Posterior vena cava (tissue), 2 donors: ENCODE data around the gene EXTL2. TPM values are rescaled to one million over a fixed set of nuclear protein-coding genes. Genes with fewer than 3 reads are reported as not detected.
"Not testable (repeated sequence)": the region's sequence is repeated elsewhere in the genome, so short reads cannot be mapped to it uniquely, and the experiment has no call there.

Experiments
- DNase-seq: peaks from one replicate; pipeline ENCODE4 v3.0.0-alpha.2; 2020; ENCODE audit warnings: low spot score
- intact Hi-C, 2 donors: fragments of 100-400 bp; cut with DNase I; formaldehyde crosslinking; loops; one replicate each; pipeline versions ENCODE4 v1.14.1 to v1.14.2; 2022 to 2023
- long read RNA-seq, 2 donors: library from polyadenylated mRNA; unstranded; transcript quantifications; one replicate each; pipeline ENCODE4 v2.0.0, GENCODE V29; 2020 to 2021
- total RNA-seq, 2 donors: library from RNA; stranded (reverse); fragmentation: NEBNext Ultra II Directional; extraction: Animal tissue kit (Norgen Biotek cat#: 25700); gene quantifications; one replicate each; pipeline ENCODE4 v1.2.1, GENCODE V29; 2021
- donor health status: DM: yes; HTN: yes; CAD: no.
- donor health status: DM: yes; HTN: yes; CAD: no.

EXTL2 gene, protein sequence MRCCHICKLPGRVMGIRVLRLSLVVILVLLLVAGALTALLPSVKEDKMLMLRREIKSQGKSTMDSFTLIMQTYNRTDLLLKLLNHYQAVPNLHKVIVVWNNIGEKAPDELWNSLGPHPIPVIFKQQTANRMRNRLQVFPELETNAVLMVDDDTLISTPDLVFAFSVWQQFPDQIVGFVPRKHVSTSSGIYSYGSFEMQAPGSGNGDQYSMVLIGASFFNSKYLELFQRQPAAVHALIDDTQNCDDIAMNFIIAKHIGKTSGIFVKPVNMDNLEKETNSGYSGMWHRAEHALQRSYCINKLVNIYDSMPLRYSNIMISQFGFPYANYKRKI
- total RNA-seq: 10 to 100 TPM; 14.5 to 16.0 TPM
- long read RNA-seq, donor 1, transcript EXTL2-202 (5 exons, 3,985 nt): major isoform, 5 of 8 reads
- long read RNA-seq, donor 1, partial matches to known transcripts: 0 of 8 reads
- long read RNA-seq, donor 1, other reads (novel, unspliced or antisense): 2 of 8 reads
- long read RNA-seq, donor 2, transcript EXTL2-202 (5 exons, 3,985 nt): major isoform, 26 of 37 reads
- long read RNA-seq, donor 2, partial matches to known transcripts: 2 of 37 reads
- long read RNA-seq, donor 2, other reads (novel, unspliced or antisense): 7 of 37 reads

DNA sequence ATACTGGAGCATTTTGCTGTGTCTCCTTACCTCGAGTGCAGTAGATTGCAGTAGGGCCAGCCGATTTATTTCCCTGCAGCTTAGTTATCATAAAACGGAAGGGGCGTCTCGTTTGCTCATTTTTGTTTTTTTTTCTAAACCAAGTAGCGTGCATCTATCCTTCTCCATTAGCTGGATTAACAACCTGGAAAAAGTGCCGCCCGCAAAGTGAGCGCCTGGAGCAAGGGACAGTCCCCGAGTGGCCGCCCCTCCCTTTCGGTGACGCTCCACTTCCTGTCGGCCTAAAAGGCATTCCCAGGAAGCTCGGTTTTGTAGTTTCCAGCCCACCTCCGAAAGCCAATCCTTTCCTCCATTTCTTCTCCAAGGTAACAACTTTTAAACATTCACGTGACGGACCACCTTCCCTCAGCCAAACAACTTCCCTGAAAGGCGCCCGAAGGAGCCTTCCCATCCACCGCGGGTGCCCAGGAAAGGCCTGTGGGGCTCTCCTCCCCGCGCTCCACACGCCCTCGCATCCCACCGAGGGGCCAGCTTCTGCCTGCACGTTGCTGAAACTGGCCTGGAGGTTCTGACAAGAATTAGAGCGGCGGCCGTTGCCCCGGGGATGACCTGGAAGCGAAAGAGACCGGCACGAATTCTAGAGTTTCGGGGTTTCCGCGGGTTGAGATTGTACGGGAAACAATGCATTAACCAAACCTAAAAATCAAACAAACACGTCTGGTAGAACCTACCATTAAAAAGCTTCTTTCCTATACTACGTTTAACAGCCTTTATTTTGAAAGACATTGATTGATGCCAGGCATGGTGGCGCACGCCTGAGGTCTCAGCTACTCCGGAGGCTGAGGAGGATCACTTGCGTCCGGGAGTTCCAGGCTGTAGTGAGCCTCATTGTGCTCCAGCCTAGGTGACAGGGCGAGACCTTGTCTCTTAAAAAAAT lies at the start of gene EXTL2:
EXTL2 (minus strand) TSS at position 240 of the 937 bp plus-strand sequence. CDS start 6,085 bp downstream, outside the sequence.
- peak; percentile 92 for DNase-seq
- intact Hi-C loops: loop anchor here in 1 of 2 donors (10.0 kb wide), 1 partner anchor 760 kb away; the partner anchor contains the start of genes SASS6 and TRMT13

DNA sequence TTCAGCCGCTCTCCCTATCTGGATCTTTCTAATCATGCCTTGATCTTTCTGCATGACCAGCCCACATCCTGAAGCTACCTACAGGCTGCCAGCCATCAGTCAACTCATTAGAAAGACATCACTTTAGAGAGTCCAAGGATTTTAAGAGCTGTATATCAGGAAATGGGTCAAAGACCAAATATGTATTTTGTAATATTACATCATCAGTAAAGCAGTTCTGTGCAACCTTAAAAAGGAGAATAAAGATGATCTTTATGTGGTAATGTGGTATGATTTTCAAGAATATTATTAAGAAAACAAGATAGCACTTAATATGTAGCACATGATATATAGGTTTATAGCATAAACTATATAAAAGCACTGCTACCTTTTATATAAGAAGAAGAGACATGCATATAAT lies 48.9 kb upstream of the EXTL2 start:
- no peak for DNase-seq
- intact Hi-C loops: no loop called here

DNA sequence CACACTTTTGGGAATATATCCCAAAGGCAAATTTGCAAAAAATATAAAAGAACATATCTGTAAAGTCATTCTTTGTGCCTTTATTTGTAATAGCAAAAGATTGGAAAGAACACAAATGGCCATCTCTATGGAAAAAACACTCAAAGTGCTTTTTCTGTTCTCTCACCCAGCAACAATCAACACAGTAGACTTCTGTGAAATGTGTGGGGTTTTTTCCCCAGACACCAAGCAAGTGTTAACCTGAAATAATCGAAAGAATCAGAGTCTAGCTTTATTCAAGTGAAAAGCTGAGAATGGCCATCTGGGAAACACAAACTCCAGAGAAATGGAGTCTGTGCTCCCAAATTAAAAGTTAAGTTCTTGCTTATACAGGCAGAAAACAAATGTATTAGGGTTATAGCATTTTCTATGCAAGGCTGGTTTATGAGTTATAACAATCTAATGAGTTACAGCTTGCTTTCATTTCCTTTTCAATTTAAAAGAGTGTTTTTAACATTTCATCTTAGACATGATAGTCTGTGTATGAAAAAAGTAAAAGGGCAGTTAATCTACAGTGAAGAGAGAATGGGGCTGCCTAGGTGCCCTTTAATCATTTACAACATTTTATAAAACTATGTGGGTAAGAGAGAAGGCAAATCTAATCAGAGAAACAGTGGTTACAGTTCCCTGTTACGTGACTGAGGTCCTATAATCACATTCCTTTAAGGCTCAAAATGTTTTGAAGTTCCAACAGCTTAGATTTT lies 47.8 kb upstream of the EXTL2 start:
- intact Hi-C loops: no loop called here
- no peak for DNase-seq

DNA sequence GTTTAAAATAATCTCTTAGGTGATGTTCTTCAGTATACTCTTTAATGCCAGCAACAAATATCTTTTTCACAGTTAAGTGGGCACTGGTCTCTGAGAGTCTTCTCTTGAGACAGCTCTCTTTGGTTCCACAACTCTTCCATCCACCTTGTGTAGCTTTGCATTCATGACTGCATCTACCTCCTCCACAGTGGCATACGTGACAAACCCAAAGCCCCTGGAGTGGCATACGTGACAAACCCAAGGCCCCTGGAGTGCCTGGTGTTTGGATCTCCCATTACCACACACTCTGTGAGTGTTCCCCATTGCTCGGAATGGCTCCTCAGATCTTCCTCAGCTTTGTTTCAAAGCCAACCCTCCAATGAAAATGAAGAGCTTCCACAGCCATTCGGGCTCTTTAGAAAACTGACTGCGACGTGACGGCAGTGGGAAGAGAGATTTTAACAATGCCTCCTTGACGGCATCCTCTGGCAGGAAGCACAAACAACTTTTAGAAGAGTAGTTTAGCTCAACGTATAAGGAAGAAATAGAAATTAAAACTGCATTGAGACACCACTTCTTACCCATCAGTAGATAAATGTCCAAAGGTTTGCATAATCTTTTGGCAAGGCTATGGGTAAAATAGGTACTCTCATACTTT lies 47.1 kb upstream of the EXTL2 start:
- no peak for DNase-seq
- intact Hi-C loops: no loop called here

DNA sequence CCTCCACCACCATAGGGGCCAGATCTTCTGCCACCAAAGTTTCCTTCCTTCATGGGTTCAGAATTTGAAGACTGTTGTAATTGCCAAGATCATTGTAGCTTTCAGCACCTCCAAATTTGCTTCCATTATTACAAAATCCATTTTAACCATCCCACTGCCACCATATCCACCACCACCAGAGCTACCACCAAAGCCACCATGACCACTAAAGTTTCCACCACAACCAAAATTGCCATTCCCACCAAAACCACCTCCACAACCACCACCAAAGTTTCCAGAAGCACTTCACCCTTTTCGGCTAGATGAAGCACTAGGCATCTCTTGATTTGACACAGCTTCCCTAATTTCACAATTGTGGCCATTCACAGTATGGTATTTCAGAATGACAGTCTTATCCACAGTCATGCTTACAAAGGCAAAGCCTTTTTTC lies 46.5 kb upstream of the EXTL2 start:
- intact Hi-C loops: no loop called here
- DNase-seq: no peak

DNA sequence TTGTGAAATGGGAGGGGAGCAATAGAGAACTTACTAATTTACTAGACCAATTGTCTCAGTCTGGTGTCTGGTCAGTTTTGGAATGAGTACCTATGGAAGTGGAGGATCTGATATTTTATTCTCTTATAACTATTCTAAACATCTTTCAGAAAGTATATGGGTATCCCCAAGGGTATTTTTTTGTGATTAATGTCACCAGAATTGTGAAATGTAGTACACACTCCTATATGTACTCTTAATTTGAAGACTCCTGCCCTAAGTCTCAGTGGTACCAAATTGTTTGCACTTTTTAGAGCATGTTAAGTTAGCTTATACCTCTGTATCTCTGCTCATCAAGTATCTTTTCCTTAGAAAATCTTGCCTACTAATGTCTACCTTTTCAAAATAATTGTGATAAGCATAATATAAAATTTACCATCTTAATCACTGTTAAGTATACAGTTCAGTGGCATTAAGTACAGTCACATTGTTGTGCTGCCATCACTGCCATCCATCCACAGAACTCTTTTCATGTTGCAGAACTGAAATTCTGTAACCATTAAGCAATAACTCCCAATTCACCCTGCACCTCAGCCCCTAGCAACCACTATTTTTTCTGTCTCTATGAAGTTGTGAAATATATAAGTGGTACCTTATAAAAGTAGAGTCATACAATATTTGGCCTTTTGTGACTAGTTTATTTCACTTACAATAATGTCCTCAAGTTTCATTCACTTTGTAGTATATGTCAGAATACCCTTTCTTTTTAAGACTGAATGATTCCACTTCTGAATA lies 41.7 kb upstream of the EXTL2 start:
- no peak for DNase-seq
- intact Hi-C loops: no loop called here

DNA sequence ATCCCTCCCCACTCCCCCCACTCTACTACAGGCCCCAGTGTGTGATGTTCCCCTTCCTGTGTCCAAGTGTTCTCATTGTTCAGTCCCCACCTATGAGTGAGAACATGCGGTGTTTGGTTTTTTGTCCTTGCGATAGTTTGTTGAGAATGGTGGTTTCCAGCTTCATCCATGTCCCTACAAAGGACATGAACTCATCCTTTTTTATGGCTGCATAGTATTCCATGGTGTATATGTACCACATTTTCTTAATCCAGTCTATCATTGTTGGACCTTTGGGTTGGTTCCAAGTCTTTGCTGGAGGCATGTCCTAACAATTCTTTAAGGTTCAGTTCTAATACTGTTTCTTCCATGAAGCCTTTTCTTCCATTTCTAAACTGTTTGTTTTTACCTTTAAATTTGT lies 38.9 kb upstream of the EXTL2 start:
- DNase-seq, intact Hi-C loops: not testable (repeated sequence)

DNA sequence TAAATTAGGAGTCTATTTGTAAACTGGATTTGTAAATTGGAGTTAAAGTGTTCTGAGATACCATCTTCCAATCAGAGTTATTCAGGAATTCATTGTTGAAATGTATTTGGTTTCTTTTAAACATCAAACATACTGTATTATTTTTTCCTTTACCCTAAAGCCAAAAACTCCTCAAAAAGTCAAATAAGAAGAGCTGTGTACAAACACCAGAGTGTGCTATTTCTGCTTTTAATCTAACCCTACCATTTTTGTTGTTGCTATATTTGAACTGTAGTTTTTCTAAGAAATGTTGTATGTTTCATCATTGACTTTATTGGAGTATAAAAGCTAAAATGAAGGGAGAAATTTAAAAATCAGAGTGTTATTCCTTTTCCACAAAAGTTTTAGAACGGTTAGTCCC lies 37.1 kb upstream of the EXTL2 start:
- intact Hi-C loops: no loop called here
- DNase-seq: no peak

DNA sequence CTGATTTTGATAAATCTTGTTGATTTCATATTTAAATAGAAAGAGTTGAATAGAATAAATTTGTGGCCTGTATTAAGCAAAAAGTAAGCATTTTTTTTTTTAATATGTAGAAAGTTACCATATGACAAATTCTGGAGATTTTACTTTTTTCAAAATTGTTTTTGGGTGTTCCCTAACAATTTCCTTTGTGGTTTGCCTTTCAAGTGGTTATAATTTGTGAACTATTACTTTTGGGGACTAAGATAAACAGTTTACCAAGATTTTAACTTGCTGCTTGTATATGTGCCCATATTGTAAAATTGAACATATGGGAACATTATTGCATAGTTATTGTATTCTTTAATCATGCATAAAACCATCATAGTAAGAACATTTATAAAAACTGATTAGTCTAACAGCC lies 35.9 kb upstream of the EXTL2 start:
- intact Hi-C loops: no loop called here
- no peak for DNase-seq

DNA sequence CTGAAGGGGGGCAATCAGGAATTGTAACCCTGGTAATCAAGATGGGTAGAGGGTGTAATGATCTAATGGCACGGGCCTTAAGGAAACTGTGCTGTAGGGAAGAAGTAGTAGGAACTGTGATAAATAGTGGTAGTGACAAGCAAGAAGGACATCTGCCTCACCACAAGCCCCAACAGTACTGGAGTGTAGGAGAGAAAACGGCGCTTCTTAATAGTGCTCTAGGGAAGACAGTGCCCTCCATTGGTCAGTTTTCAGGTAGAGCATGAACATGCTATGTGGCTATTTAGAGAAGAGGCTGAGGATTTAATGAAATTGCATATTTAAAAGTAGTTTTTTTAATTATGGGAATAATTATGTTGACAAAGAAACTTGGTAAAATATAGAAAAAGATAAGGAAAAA lies 33.5 kb upstream of the EXTL2 start:
- intact Hi-C loops: loop anchor here in 1 of 2 donors (5.0 kb wide), 1 partner anchor 359 kb away; no protein-coding TSS in a partner anchor
- DNase-seq: no peak

DNA sequence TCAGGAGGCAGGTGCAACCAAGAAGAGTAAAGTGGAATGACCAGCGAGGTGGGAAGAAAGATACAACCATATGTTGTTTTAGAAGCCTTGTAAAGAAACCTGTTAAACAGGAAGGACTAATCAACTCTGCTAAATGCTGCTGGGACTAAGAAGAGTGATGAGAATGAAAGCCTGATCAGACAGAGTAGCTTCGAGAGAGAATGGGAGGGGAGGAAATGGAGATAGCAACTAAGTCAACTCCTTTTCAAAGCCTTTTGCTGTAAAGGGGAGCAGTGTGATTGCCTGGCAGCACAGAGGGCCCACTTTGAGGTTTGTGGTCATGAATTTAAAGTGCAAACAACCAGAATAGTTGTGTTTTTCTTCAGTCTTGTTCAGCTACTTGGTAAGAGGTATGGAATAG lies 32.6 kb upstream of the EXTL2 start:
- no peak for DNase-seq
- intact Hi-C loops: loop anchor here in 1 of 2 donors (5.0 kb wide), 1 partner anchor 360 kb away; no protein-coding TSS in a partner anchor

DNA sequence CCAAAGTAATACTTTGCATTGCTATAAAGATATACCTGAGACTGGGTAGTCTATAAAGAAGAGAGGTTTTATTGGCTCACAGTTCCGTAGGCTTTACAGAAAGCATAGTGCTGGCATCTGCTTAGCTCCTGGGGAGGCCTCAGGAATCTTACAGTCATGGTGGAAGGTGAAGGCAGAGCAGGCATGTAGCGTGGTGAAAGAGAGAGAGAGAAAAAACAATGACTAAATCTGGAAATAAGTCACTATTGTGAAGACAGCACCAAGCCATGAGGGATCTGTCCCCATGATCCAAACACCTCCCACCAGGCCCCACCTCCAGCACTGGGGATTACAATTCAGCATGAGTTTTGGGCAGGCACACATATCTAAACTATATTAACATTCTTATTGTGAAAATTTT lies 31.6 kb upstream of the EXTL2 start:
- intact Hi-C loops: loop anchor here in 1 of 2 donors (5.0 kb wide), 1 partner anchor 361 kb away; no protein-coding TSS in a partner anchor

DNA sequence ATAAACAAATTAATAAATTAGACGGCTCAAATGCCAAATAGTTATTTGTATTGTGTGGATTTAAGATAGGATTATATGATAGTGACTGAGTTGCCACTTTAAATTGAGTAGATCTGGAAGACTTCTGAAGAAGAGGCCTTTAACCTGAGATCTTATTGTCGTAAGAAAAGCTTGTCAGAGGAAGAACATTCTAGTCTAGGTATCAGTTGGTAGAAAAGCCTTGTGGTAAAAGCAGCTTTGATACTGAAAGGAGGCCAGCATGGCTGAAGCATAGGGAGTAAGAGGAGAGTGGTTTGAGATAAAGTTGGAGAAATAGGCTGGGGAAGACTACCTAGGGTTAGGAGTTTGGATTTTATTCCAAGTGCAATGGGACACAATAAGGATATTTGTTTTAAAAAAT lies 30.3 kb upstream of the EXTL2 start:
- intact Hi-C loops: loop anchor here (5.0 kb wide), 1 partner anchor 362 kb away; no protein-coding TSS in a partner anchor
- DNase-seq: no peak

More for the DNA sequence above, 31.6 kb upstream of the EXTL2 start:
- no peak for DNase-seq

DNA sequence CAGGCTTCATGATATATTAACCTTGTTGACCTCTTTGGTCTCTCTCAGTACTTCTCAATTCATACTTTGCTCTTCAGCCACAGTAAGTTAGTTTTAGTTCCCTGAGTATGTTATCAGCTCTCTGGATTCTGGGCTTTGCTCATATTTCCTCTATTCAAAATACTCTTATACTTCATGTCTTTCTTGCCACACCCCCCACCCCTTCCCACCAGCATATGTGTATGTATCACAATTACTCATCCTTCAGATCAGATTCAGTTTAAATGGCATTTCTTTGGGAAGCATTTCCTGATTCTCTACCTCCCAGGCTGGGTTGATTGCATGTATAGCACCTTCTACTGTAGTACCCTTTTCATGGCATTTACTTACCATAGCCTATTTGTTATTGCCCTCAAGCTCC lies 29.6 kb upstream of the EXTL2 start:
- DNase-seq: no peak
- intact Hi-C loops: loop anchor here in 1 of 2 donors (5.0 kb wide), 1 partner anchor 363 kb away; no protein-coding TSS in a partner anchor

DNA sequence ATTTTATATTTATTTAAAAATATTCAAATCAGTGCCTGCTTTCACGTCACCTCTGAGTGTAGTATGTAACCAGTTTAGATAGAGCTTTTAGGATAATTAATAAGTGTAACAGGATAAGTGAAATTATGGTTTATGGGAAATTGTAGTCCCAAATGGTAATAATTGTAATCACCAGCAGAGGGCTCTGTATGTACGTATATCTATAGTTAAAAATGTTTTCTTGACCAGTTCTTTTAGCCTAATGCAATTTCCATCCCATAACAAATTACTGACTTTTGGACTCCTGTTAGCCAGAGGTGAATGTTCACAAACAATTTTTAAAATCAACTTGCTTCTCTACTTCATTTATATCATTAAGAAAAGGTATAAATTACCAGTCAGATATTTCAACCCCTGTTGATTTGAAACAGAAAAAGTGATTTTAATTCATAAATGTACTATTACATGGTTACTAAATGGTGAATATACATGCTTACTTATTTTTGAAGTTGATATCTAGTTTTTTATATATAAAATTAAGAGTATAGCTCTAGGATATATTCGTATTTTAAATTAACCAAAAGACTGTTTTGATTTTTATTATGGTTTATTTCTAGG lies 26.6 kb upstream of the EXTL2 start:
- DNase-seq: no peak
- intact Hi-C loops: loop anchor here in 1 of 2 donors (5.0 kb wide), 1 partner anchor 366 kb away; no protein-coding TSS in a partner anchor

DNA sequence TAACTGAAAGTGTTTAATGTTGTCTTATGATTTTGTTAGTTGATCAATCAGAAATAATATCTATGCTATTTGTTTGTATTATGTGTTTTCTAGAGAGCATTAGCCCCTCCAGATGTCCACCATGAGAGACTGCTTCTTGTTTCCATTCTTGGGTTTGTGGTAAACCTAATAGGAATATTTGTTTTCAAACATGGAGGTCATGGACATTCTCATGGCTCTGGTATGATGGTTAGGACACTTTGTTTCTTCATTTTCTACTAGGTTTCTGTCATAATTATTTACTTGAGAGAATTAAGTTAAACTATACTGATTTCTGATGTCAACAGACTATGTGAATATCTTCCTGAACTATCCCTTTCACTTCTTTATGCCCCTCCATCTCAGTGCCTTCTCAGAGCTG lies 17.4 kb upstream of the EXTL2 start:
- intact Hi-C loops: no loop called here
- DNase-seq: no peak

DNA sequence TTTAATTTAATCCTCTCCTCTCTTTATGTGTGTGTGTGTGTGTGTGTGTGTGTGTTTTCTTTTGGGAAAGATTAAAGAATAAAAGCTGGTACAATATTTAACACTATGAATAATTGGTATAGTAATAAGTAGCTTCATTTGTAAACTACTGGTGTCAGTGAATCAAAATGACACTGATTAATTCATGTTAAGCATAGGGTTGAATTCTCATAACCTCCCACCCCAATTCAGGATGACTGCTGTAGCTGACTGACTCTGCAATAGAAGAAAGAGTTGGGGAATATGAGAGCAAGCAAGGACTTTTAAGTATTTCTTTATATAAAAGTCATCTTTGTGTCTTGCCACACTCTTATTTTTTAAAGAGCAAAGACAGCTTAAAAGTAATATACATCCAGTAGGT lies 14.4 kb upstream of the EXTL2 start:
- intact Hi-C loops: no loop called here
- DNase-seq: no peak
